OCI-LY1 (cell line): ENCODE data around the gene CNN3.
"Not testable (repeated sequence)": the region's sequence is repeated elsewhere in the genome, so short reads cannot be mapped to it uniquely, and the experiment has no call there.

Source experiments
- H2AFZ ChIP-seq: fragments of 200-600 bp; sonication (generic), shearing (Covaris generic); 2 replicates; pipeline ENCODE4 v1.6.0; 2014; ENCODE audit warnings: antibody characterized with exemption, mild to moderate bottlenecking, low read length
- H3F3A ChIP-seq: fragments of 200-600 bp; sonication (generic), shearing (Covaris generic); 2 replicates; pipeline ENCODE4 v1.6.0; 2014; ENCODE audit warnings: mild to moderate bottlenecking, antibody characterized with exemption, low read length, moderate library complexity; ENCODE audit not compliant: insufficient read depth
- H3K27ac ChIP-seq: fragments of 200-600 bp; sonication (generic); 2 replicates; pipeline ENCODE4 v1.5.1; 2014; ENCODE audit warnings: low read length, mixed run types, mild to moderate bottlenecking, low read depth; ENCODE audit not compliant: poor library complexity, severe bottlenecking
- H3K27me3 ChIP-seq: fragments of 200-600 bp; sonication (generic); 2 replicates; pipeline ENCODE4 v1.6.0; 2014; ENCODE audit warnings: antibody characterized with exemption, mild to moderate bottlenecking, low read length, moderate library complexity; ENCODE audit not compliant: insufficient read depth
- H3K36me3 ChIP-seq: fragments of 200-600 bp; sonication (generic); 2 replicates; pipeline ENCODE4 v1.6.1; 2014; ENCODE audit warnings: mild to moderate bottlenecking, antibody characterized with exemption, low read length, moderate library complexity, mixed read lengths; ENCODE audit not compliant: insufficient read depth
- H3K4me1 ChIP-seq: fragments of 200-600 bp; sonication (generic); 2 replicates; pipeline ENCODE4 v1.5.1; 2014; ENCODE audit warnings: mild to moderate bottlenecking, low read length, moderate library complexity; ENCODE audit not compliant: insufficient read depth, severe bottlenecking
- H3K4me2 ChIP-seq: fragments of 200-600 bp; sonication (generic), shearing (Covaris generic); 2 replicates; pipeline ENCODE4 v1.6.1; 2014; ENCODE audit warnings: low read length
- H3K4me3 ChIP-seq: fragments of 200-600 bp; sonication (generic); 2 replicates; pipeline ENCODE4 v1.5.1; 2014; ENCODE audit warnings: low read length, low read depth, mild to moderate bottlenecking, mixed read lengths; ENCODE audit not compliant: poor library complexity, severe bottlenecking
- H3K79me2 ChIP-seq: fragments of 200-600 bp; shearing (Covaris generic); 2 replicates; pipeline ENCODE4 v1.6.1; 2016; ENCODE audit warnings: mixed run types, low read length, mixed read lengths; ENCODE audit not compliant: insufficient read depth
- H3K9ac ChIP-seq: fragments of 200-600 bp; sonication (generic), shearing (Covaris generic); 2 replicates; pipeline ENCODE4 v1.6.1; 2014; ENCODE audit warnings: mild to moderate bottlenecking, low read length, mixed read lengths
- H3K9me2 ChIP-seq: fragments of 200-600 bp; sonication (generic), shearing (Covaris generic); 2 replicates; pipeline ENCODE4 v1.6.1; 2014; ENCODE audit warnings: low read depth, mild to moderate bottlenecking, low read length, mixed read lengths
- H3K9me3 ChIP-seq: fragments of 200-600 bp; shearing (Covaris generic); 2 replicates; pipeline ENCODE4 v1.6.1; 2014; ENCODE audit warnings: low read length, mixed read lengths
- H4K20me1 ChIP-seq: fragments of 200-600 bp; sonication (generic), shearing (Covaris generic); 2 replicates; pipeline ENCODE4 v1.6.0; 2016; ENCODE audit warnings: mild to moderate bottlenecking, low read length; ENCODE audit not compliant: insufficient read depth
- CTCF ChIP-seq: fragments of 200-600 bp; sonication (generic), shearing (Covaris generic); IDR thresholded peaks from 2 replicates; pipeline ENCODE4 v1.5.1; 2017; ENCODE audit warnings: mild to moderate bottlenecking, antibody characterized with exemption, low read length, moderate library complexity, mixed read lengths
- EZH2 ChIP-seq: fragments of 200-600 bp; sonication (generic), shearing (Covaris generic); IDR thresholded peaks from 2 replicates; pipeline ENCODE4 v1.8.0; 2017; ENCODE audit warnings: borderline replicate concordance, mixed run types, mild to moderate bottlenecking, antibody characterized with exemption, low read length, moderate library complexity, mixed read lengths

Gene CNN3

GRCh38 chr1:94947437-94947836, 20.5 kb upstream of the CNN3 start:
- no peak for TF ChIP-seq CTCF
- TF ChIP-seq EZH2 = no peak
- H2AFZ ChIP-seq = no peak overlapping the region
- no peaks in the 10 kb centered on the region for H3K9me2 ChIP-seq

DNA sequence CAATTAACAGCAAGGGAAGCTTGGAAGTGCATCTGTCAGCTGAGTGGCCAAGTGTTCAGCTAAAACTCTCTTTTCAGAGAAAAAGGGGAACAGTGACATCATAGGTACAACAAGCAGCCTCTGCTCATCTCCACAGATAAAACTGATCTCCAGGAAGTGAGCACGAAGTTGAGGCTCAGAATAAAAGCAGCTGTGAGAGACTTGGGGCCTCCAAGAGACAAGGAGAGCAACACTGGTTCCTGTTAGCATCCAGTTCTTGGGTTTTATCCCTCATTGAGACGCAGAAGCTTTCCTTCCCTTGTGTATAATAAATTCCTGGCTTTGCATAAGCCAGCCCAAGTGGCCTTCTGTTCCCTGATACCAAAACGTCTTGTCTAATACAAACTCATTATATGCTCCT, 20.0 kb upstream of the CNN3 start:
- H3K9me2 ChIP-seq = no peaks in the 10 kb centered on the region
- no peak overlapping the region for H3K4me3 ChIP-seq
- no peak for TF ChIP-seq CTCF
- TF ChIP-seq EZH2 = no peak
- no peaks in the 10 kb centered on the region for H3K36me3 ChIP-seq
- no peak overlapping the region for H2AFZ ChIP-seq
- H3F3A ChIP-seq = no peaks in the 10 kb centered on the region
- no peaks in the 10 kb centered on the region for H3K4me1 ChIP-seq
- no peak overlapping the region for H3K27ac ChIP-seq
- no peak overlapping the region for H3K4me2 ChIP-seq
- H3K9ac ChIP-seq = no peak overlapping the region
- no peaks in the 10 kb centered on the region for H3K27me3 ChIP-seq
- H3K79me2 ChIP-seq = no peaks in the 10 kb centered on the region
- H4K20me1 ChIP-seq = no peaks in the 10 kb centered on the region
- H3K9me3 ChIP-seq = no peaks in the 10 kb centered on the region

More at GRCh38 chr1:94947437-94947836, 20.5 kb upstream of the CNN3 start:
- H3K4me3 ChIP-seq = no peak overlapping the region
- H3K9ac ChIP-seq = no peak overlapping the region
- H3K27ac ChIP-seq = no peak overlapping the region
- H4K20me1 ChIP-seq = no peaks in the 10 kb centered on the region
- no peaks in the 10 kb centered on the region for H3K9me3 ChIP-seq
- no peaks in the 10 kb centered on the region for H3K4me1 ChIP-seq
- no peak overlapping the region for H3K4me2 ChIP-seq
- no peaks in the 10 kb centered on the region for H3F3A ChIP-seq
- no peaks in the 10 kb centered on the region for H3K27me3 ChIP-seq
- no peaks in the 10 kb centered on the region for H3K36me3 ChIP-seq
- no peaks in the 10 kb centered on the region for H3K79me2 ChIP-seq

DNA sequence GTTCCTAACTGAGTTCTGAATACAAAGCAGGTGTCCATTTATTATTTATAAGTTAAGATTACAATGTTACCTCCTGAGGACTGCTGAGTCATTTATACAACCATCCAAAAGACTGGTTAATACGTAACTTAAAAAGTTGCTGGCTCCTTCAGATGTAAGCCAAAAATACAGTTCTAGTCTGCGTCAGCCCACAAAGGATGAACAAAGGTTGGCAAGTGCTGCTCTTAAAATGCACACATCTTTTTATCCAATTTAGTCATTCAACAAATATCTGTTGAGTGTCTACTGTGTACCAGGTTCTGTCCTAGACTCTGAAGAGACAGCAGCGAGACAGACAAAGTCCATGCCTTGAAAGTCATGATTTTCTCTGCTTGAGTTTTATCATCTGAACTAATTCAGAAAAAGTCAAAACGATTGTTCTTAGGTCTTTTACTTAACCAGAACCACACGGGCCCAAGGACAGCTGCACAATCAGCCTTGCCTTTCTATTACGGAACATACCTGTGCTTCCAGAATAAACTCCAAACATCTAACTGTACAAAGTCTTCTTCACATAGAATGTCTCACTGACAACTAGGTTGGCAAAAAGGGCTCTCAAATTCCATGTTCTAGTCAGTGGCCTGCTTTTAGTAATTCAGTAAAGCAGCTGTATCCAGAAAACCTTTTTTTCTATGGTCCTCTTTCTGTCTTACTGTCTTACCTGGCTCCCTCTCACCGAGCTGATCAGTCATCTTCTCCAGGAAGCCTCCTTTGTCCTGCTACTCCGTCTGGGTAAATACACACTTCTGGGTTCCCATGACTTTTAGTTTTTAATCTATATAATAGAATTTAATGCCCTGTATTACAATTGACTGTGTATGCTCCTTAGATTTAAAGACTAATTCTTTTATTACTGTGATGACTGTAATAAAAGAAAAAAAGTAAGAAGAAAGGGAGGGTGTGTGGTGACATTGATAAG, 15.5 kb upstream of the CNN3 start:
- H3K27ac ChIP-seq = no peak overlapping the region

DNA sequence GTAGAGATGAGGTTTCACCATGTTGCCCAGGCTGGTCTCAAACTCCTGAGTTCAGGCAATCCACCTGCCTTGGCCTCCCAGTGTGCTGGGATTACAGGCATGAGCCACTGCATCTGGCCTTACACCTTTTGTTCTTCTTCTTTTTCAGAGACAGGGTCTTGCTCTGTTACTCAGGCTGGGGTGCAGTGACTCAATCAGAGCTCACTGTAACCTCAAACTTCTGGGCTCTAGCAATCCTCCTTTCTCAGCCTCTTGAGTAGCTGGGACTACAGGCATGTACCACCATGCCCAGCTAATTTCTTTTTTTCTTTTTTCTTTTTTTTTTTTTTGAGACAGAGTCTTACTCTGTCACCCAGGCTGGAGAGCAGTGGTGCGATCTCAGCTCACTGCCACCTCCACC, 14.6 kb upstream of the CNN3 start:
- not testable (repeated sequence) for H3K27ac ChIP-seq, H3F3A ChIP-seq, H3K36me3 ChIP-seq, H3K4me2 ChIP-seq, H3K9me3 ChIP-seq, H3K4me3 ChIP-seq, H3K27me3 ChIP-seq, H3K4me1 ChIP-seq, H3K9ac ChIP-seq, H2AFZ ChIP-seq, H4K20me1 ChIP-seq, H3K79me2 ChIP-seq, H3K9me2 ChIP-seq

More for the DNA sequence above, 15.5 kb upstream of the CNN3 start:
- H3K4me3 ChIP-seq = no peak overlapping the region
- H4K20me1 ChIP-seq = no peaks in the 10 kb centered on the region
- TF ChIP-seq EZH2 (no peak), CTCF (no peak)
- H3K9me3 ChIP-seq = no peaks in the 10 kb centered on the region
- H3F3A ChIP-seq = no peaks in the 10 kb centered on the region
- no peaks in the 10 kb centered on the region for H3K4me1 ChIP-seq
- H3K9ac ChIP-seq = no peak overlapping the region
- no peaks in the 10 kb centered on the region for H3K36me3 ChIP-seq
- no peak overlapping the region for H3K4me2 ChIP-seq
- no peaks in the 10 kb centered on the region for H3K9me2 ChIP-seq
- H3K79me2 ChIP-seq = no peaks in the 10 kb centered on the region
- no peaks in the 10 kb centered on the region for H3K27me3 ChIP-seq
- no peak overlapping the region for H2AFZ ChIP-seq
